IMR-90 (cell line): ENCODE results near the gene SYNGR3. TPM values are rescaled to one million over a fixed set of nuclear protein-coding genes. Genes with fewer than 3 reads are reported as not detected.

ENCODE experiments used
- ATAC-seq: fragments of 200-7000 bp; cut with Tn5 transposase; 2 replicates; pipeline ENCODE4 v1.9.1; 2020; ENCODE audit warnings: low read depth, mild to moderate bottlenecking, moderate library complexity
- BruUV-seq: library from RNA; stranded (reverse); fragments of 400-500 nt; replicated peaks from 2 replicates; lab custom pipeline; 2021; lab: Mats Ljungman, UMichigan
- CTCF ChIA-PET: fragments of 300-600 bp; formaldehyde crosslinking; extraction: SDS; loops from one replicate; lab custom pipeline; 2021; ENCODE audit warnings: antibody characterized with exemption; lab: Yijun Ruan, JAX
- POLR2A ChIA-PET: fragments of 300-600 bp; sonication (Branson Sonifier 250); formaldehyde crosslinking; loops from one replicate; lab custom pipeline; 2022; ENCODE audit warnings: antibody characterized with exemption; ENCODE audit not compliant: unreplicated experiment; lab: Charles Lee
- DNase-seq: peaks from one replicate; pipeline ENCODE4 v3.0.0; 2013
- H2AFZ ChIP-seq: replicated peaks from 2 replicates; pipeline ENCODE3; 2013; ENCODE audit warnings: low read length, mild to moderate bottlenecking; ENCODE audit not compliant: poor library complexity
- H2AK5ac ChIP-seq: 2 replicates; pipeline ENCODE4 v1.6.1; 2013; ENCODE audit warnings: low read depth, low read length, inconsistent platforms
- H2AK9ac ChIP-seq: replicated peaks from 2 replicates; pipeline ENCODE3; 2013; ENCODE audit warnings: mild to moderate bottlenecking, low read depth, low read length, moderate library complexity; ENCODE audit not compliant: poor library complexity
- H2BK120ac ChIP-seq: 2 replicates; pipeline ENCODE4 v1.6.1; 2013; ENCODE audit warnings: low read depth, low read length, inconsistent platforms
- H2BK15ac ChIP-seq: 3 replicates; pipeline ENCODE4 v1.6.1; 2013; ENCODE audit warnings: low read depth, low read length, inconsistent platforms
- H2BK20ac ChIP-seq: 2 replicates; pipeline ENCODE4 v1.6.1; 2013; ENCODE audit warnings: low read depth, mild to moderate bottlenecking, inconsistent platforms, low read length, moderate library complexity
- H2BK5ac ChIP-seq: 2 replicates; pipeline ENCODE4 v1.6.1; 2013; ENCODE audit warnings: mild to moderate bottlenecking, low read depth, low read length, inconsistent platforms; ENCODE audit not compliant: poor library complexity, severe bottlenecking
- H3K14ac ChIP-seq: replicated peaks from 2 replicates; pipeline ENCODE4 v1.6.1; 2013; ENCODE audit warnings: low read depth, low read length, inconsistent platforms
- H3K18ac ChIP-seq: 2 replicates; pipeline ENCODE4 v1.6.1; 2013; ENCODE audit warnings: low read depth, low read length, control low read depth
- H3K23ac ChIP-seq: 2 replicates; pipeline ENCODE4 v1.6.1; 2013; ENCODE audit warnings: low read depth, low read length, inconsistent platforms
- H3K27ac ChIP-seq: 2 replicates; pipeline ENCODE4 v1.5.1; 2013; ENCODE audit warnings: mild to moderate bottlenecking, control low read depth, low read length; ENCODE audit not compliant: insufficient read depth
- H3K27me3 ChIP-seq: 2 replicates; pipeline ENCODE4 v1.6.1; 2013; ENCODE audit warnings: low read length; ENCODE audit not compliant: control insufficient read depth, insufficient read depth
- H3K36me3 ChIP-seq: 2 replicates; pipeline ENCODE4 v1.6.1; 2013; ENCODE audit warnings: low read length, mixed read lengths; ENCODE audit not compliant: control insufficient read depth, insufficient read depth
- H3K4ac ChIP-seq: 2 replicates; pipeline ENCODE4 v1.6.1; 2013; ENCODE audit warnings: low read depth, low read length, inconsistent platforms
- H3K4me1 ChIP-seq: 2 replicates; pipeline ENCODE4 v1.6.1; 2013; ENCODE audit warnings: low read length, mixed read lengths; ENCODE audit not compliant: control insufficient read depth, insufficient read depth
- H3K4me2 ChIP-seq: 2 replicates; pipeline ENCODE4 v1.6.1; 2013; ENCODE audit warnings: low read depth, mild to moderate bottlenecking, control low read depth, low read length, moderate library complexity
- H3K4me3 ChIP-seq: 2 replicates; pipeline ENCODE4 v1.5.1; 2013; ENCODE audit warnings: low read depth, mild to moderate bottlenecking, control low read depth, low read length, moderate library complexity; ENCODE audit not compliant: insufficient read depth
- H3K56ac ChIP-seq: 2 replicates; pipeline ENCODE4 v1.6.1; 2013; ENCODE audit warnings: low read length, inconsistent platforms; ENCODE audit not compliant: insufficient read depth; ENCODE audit errors: extremely low read depth
- H3K79me1 ChIP-seq, 2 experiments: 2 replicates each; pipeline ENCODE4 v1.6.1; 2013; ENCODE audit warnings: low read length in 2 of 2, inconsistent platforms in 1 of 2, low read depth in 1 of 2
- H3K9ac ChIP-seq: 2 replicates; pipeline ENCODE4 v1.6.1; 2013; ENCODE audit warnings: low read depth, low read length, control low read depth
- H3K9me1 ChIP-seq: 2 replicates; pipeline ENCODE4 v1.6.1; 2013; ENCODE audit warnings: low read length, inconsistent platforms; ENCODE audit not compliant: insufficient read depth
- H3K9me3 ChIP-seq: 2 replicates; pipeline ENCODE4 v1.6.1; 2013; ENCODE audit warnings: low read length; ENCODE audit not compliant: control insufficient read depth, insufficient read depth
- H4K20me1 ChIP-seq: 2 replicates; pipeline ENCODE4 v1.6.1; 2013; ENCODE audit warnings: low read length, inconsistent platforms; ENCODE audit not compliant: insufficient read depth
- H4K5ac ChIP-seq: 2 replicates; pipeline ENCODE4 v1.6.1; 2013; ENCODE audit warnings: mild to moderate bottlenecking, low read depth, low read length, control low read depth
- H4K8ac ChIP-seq, 2 experiments: 2 replicates each; pipeline ENCODE4 v1.6.1; 2013; ENCODE audit warnings: low read depth in 2 of 2, low read length in 2 of 2, control low read depth in 1 of 2, inconsistent platforms in 1 of 2
- H4K91ac ChIP-seq: 2 replicates; pipeline ENCODE4 v1.6.1; 2013; ENCODE audit warnings: low read depth, low read length, inconsistent platforms; ENCODE audit not compliant: insufficient read depth
- POLR2A ChIP-seq: IDR thresholded peaks from 2 replicates; pipeline ENCODE4 v1.6.1; 2012; ENCODE audit warnings: mild to moderate bottlenecking, low read depth, low read length
- WGBS, 2 experiments: methylation state at CpG; one replicate each; pipeline versions ENCODE4 v1.1.5 to v1.1.7; 2013; ENCODE audit warnings: missing lambda C conversion rate in 2 of 2; ENCODE audit not compliant: insufficient read length in 1 of 2; ENCODE audit errors: extremely low coverage in 2 of 2; 5-methylcytosine and 5-hydroxymethylcytosine counted together
- dilution Hi-C: fragments of 300-500 bp; cut with HindIII; formaldehyde crosslinking; loops from one replicate; pipeline ENCODE4 v1.14.3; 2018; ENCODE audit warnings: low sequenced_read_pairs; ENCODE audit not compliant: unreplicated experiment
- in situ Hi-C: fragments of 300-500 bp; cut with MboI; formaldehyde crosslinking; loops from 3 replicates; pipeline ENCODE4 v1.14.3; 2019; ENCODE audit warnings: low sequenced_read_pairs, inconsistent platforms, mixed read lengths
- intact Hi-C: fragments of 100-400 bp; cut with micrococcal nuclease; formaldehyde crosslinking; loops from 2 replicates; pipeline ENCODE4 v1.10.0; 2022
- polyA plus RNA-seq, 3 experiments: library from polyadenylated mRNA; depleted of rRNA; stranded (reverse); fragments of >200 nt; gene quantifications; 2 replicates each; pipeline ENCODE4 v1.2.3, GENCODE V29; 2012; ENCODE audit warnings: low replicate concordance in 1 of 3
- total RNA-seq: library from RNA; depleted of rRNA; stranded (reverse); fragments of >200 nt; gene quantifications from 2 replicates; pipeline ENCODE4 v1.2.3, GENCODE V29; 2012

Gene SYNGR3
- total and polyA plus RNA-seq, 2 of the 4 experiments (the other 2 are of a cell fraction) = 1.8 to 5.8 TPM

DNA sequence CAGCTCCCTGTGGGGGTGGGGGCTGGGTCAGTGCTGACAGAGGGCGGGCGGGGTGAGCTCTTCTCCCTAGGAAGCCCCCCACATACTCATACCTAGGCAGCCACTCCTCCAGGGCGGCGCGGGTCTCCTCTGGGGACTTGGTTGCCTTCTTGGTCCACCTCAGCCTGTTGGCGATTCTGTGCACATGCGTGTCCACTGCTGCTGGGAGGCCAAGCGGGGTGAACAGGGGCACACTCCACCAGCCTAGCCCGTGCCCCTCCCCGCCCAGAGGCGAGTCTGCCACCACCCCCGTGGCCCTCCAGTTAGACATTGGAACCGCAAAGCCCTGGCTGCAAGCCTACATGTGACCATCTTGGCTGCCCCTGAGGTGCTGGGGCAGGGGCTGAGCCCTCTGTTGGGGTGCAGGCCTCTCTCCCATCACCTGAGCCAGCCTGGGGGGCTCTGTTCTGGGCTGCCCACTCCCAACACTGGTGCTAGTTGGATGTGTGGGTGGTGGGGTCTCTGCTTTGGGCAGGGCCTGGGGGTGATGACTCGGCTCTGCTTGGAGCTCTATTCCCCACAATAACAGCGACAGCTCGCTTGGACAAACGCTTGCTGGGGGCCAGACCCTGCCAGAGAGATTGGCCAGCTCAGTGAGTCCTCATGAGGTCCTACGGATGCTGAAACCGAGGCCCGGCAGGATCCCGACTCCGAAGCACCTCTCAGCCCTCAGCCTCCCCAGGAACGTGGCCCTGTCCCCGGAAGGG, 50.4 kb downstream of the SYNGR3 start:
- Histone ChIP-seq H3K9ac (peak overlapping the region; percentile 18), H2AK9ac (peak overlapping the region; percentile 99), H3K18ac (peak overlapping the region; percentile 60), H2AFZ (no peak overlapping the region), H2BK15ac (peak overlapping the region; percentile 24; the same call in 1 of the 3 replicates), H4K20me1 (no peaks in the 10 kb centered on the region; the same call in 1 of the 2 replicates), H3K79me1 (peaks cover 10 to 47% of the 10 kb centered on the region in 2 experiments; a peak in 3 of 4 replicates), H3K9me3 (no peaks in the 10 kb centered on the region), H3K27ac (peak overlapping the region; percentile 90), H3K36me3 (peaks cover 33% of the 10 kb centered on the region; the same call in 1 of the 2 replicates), H3K4me2 (no peak overlapping the region), H3K23ac (no peak overlapping the region), H3K4me3 (no peak overlapping the region), H3K27me3 (no peaks in the 10 kb centered on the region), H4K5ac (peak overlapping the region; percentile 67), H4K91ac (peak overlapping the region; percentile 100), H3K9me1 (peaks cover 15% of the 10 kb centered on the region), H4K8ac (peak overlapping the region; percentile 48 to 81), H3K4ac (peak overlapping the region; percentile 96), H2BK5ac (peak overlapping the region; percentile 96), H2BK20ac (peak overlapping the region; percentile 47), H3K56ac (no peak overlapping the region), H2AK5ac (peak overlapping the region; percentile 90), H3K4me1 (peaks cover 52% of the 10 kb centered on the region), H2BK120ac (peak overlapping the region; percentile 90), H3K14ac (peak overlapping the region; percentile 60)
- TF ChIP-seq POLR2A = no peak; the same call in 1 of the 2 replicates
- ChIA-PET CTCF (interaction anchor here (0.9 kb wide), 1 partner anchor 18 kb away, joined by 3 read pairs; no protein-coding TSS in a partner anchor), POLR2A (no interaction called here)
- ATAC-seq (peak; percentile 1; the same call in 1 of the 2 replicates), DNase-seq (no peak)
- dilution Hi-C loops = no loop called here
- BruUV-seq = no TSS peak
- intact Hi-C loops = no loop called here
- in situ Hi-C loops = no loop called here
- WGBS, 2 experiments = 80% methylated on average over 10 of the region's 24 CpGs; no CpG with 5 or more reads in 1 of the 2 experiments
